ENCODE results near the gene MCUB. TPM values are rescaled to one million over a fixed set of nuclear protein-coding genes. Genes with fewer than 3 reads are reported as not detected.

The MCUB gene
- total RNA-seq, 1 experiment from 2014 or later: 14.8 TPM

DNA sequence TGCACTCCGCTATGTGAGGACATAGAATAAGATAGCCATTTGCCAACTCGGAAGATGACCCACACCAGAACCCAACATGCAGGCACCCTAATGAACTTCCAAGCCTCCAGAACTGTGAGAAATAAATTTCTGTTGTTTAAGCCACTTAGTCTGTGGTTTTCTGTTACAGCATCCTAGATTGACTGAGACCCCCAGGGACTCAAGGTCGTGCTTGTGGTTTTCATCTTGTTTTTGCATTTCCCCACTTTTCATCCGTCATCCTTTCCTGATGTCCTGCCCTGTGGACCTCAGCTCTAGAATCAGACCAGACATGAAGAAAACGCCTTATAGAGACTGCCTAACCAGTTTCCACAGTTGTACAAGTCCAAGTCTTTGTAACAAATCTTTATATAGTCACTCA, 54.4 kb downstream of the MCUB start:
- H2BK20ac ChIP-seq (ENCODE audit: low read depth, low read length, poor library complexity, severe bottlenecking): no peak overlapping the region

More for the DNA sequence above, 54.4 kb downstream of the MCUB start:
- no peak overlapping the region for H3K9ac ChIP-seq (ENCODE audit: extremely low read depth, insufficient read length, low read length)
- H3K4ac ChIP-seq (ENCODE audit: low read depth, low read length): no peak overlapping the region
- H4K20me1 ChIP-seq (ENCODE audit: control insufficient read depth, insufficient read depth, insufficient read length): no peaks in the 10 kb centered on the region
- no peak overlapping the region for H2BK15ac ChIP-seq (ENCODE audit: low read depth, low read length)
- H4K5ac ChIP-seq (ENCODE audit: insufficient read length, low read depth, low read length): no peak overlapping the region
- no peaks in the 10 kb centered on the region for H3K27me3 ChIP-seq (ENCODE audit: insufficient read depth, low read length)
- no peak overlapping the region for H4K91ac ChIP-seq (ENCODE audit: insufficient read length, low read depth, low read length)
- no peak overlapping the region for H3K27ac ChIP-seq (ENCODE audit: insufficient read length, low read depth, low read length)
- H3K18ac ChIP-seq (ENCODE audit: insufficient read length, low read depth, low read length): no peak overlapping the region
- H3T11ph ChIP-seq (ENCODE audit: low read length): no peak overlapping the region
- H3K4me3 Mint-ChIP-seq: no peak overlapping the region
- TF ChIP-seq, protein P1, sequence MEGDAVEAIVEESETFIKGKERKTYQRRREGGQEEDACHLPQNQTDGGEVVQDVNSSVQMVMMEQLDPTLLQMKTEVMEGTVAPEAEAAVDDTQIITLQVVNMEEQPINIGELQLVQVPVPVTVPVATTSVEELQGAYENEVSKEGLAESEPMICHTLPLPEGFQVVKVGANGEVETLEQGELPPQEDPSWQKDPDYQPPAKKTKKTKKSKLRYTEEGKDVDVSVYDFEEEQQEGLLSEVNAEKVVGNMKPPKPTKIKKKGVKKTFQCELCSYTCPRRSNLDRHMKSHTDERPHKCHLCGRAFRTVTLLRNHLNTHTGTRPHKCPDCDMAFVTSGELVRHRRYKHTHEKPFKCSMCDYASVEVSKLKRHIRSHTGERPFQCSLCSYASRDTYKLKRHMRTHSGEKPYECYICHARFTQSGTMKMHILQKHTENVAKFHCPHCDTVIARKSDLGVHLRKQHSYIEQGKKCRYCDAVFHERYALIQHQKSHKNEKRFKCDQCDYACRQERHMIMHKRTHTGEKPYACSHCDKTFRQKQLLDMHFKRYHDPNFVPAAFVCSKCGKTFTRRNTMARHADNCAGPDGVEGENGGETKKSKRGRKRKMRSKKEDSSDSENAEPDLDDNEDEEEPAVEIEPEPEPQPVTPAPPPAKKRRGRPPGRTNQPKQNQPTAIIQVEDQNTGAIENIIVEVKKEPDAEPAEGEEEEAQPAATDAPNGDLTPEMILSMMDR (conservative IDR thresholded peaks at IDR 0.05): no peak
- H3K4me2 ChIP-seq (ENCODE audit: insufficient read depth, insufficient read length, low read length): no peak overlapping the region
- no peaks in the 10 kb centered on the region; the same call in 1 of the 2 replicates for H3K4me1 ChIP-seq (ENCODE audit: insufficient read depth, low read length)
- H2AK5ac ChIP-seq (ENCODE audit: insufficient read length, low read length): no peak overlapping the region
- H3K36me3 Mint-ChIP-seq (ENCODE audit: insufficient read depth in 1 of 3, low read depth in 3 of 3): no peaks in the 10 kb centered on the region
- no peaks in the 10 kb centered on the region for H3K23me2 ChIP-seq (ENCODE audit: insufficient read length, low read depth, low read length, poor library complexity, severe bottlenecking)
- DNase-seq: no peak
- H3K79me1 ChIP-seq (ENCODE audit: insufficient read depth, low read depth, low read length, poor library complexity, severe bottlenecking): no peaks in the 10 kb centered on the region
- H3K23ac ChIP-seq (ENCODE audit: insufficient read length, low read depth, low read length): no peak overlapping the region
- H2AFZ ChIP-seq (ENCODE audit: low read length): no peak overlapping the region
- H4K8ac ChIP-seq (replicated peaks; ENCODE audit: insufficient read length, low read depth, low read length): no peak overlapping the region
- no peak overlapping the region for H3K56ac ChIP-seq (ENCODE audit: insufficient read length, low read depth, low read length)
- no peaks in the 10 kb centered on the region for H3K27me3 Mint-ChIP-seq (ENCODE audit: low read depth)
- no peaks in the 10 kb centered on the region for H3K79me2 ChIP-seq (ENCODE audit: insufficient read depth, low read length)
- H2BK12ac ChIP-seq (ENCODE audit: insufficient read length, low read depth, low read length): no peak overlapping the region
- no peak overlapping the region for H2BK120ac ChIP-seq (ENCODE audit: low read depth, low read length, poor library complexity, severe bottlenecking)
- H3K4me1 Mint-ChIP-seq: peaks cover 4% of the 10 kb centered on the region in 2 experiments; a peak in 2 of 4 replicates
- no CpG with 5 or more reads among the region's 5 CpGs for WGBS (ENCODE audit: extremely low coverage, insufficient read length, low lambda C conversion rate)
- H3K9me3 ChIP-seq (ENCODE audit: control insufficient read depth, low read depth, low read length): no peaks in the 10 kb centered on the region
- no peak overlapping the region for H2BK5ac ChIP-seq (ENCODE audit: insufficient read length, low read length)
- H3K14ac ChIP-seq (ENCODE audit: insufficient read depth, low read length): no peak overlapping the region
- H3K9me3 Mint-ChIP-seq: no peaks in the 10 kb centered on the region
- H3K27ac Mint-ChIP-seq: no peak overlapping the region

All from H9 (cell line).